SK-MEL-5 (cell line): ENCODE data around the gene MED14. TPM values are rescaled to one million over a fixed set of nuclear protein-coding genes. Genes with fewer than 3 reads are reported as not detected.

Source experiments
- DNase-seq: peaks from one replicate; pipeline ENCODE4 v3.0.0-alpha.2; 2016; ENCODE audit warnings: low read depth, low spot score
- in situ Hi-C: cut with HindIII; loops from 2 replicates; pipeline ENCODE4 v1.10.0; 2016; ENCODE audit warnings: low sequenced_read_pairs, high pct_unique_total_duplicates, low pct_unique_long_range_greater_than_20kb
- total RNA-seq: library from RNA; depleted of rRNA; stranded (reverse); fragments of >200 nt; shearing (Covaris generic); gene quantifications from 2 replicates; pipeline ENCODE4 v1.2.3, GENCODE V29; 2014; rRNA removed

MED14 gene
- total RNA-seq, 1 experiment from 2014 or later: 17.8 TPM

- in situ Hi-C loops: no loop called here
- DNase-seq: no peak
These were observed 97.7 kb downstream of the MED14 start for GRCh38 chrX:40637687-40638086.

GRCh38 chrX:40632199-40632598 lies 103.1 kb downstream of the MED14 start:
- no peak for DNase-seq
- in situ Hi-C loops: no loop called here

GRCh38 chrX:40628506-40628905 lies 106.8 kb downstream of the MED14 start:
- no peak for DNase-seq
- in situ Hi-C loops: no loop called here

- in situ Hi-C loops: no loop called here
- no peak for DNase-seq
These were observed 110.0 kb downstream of the MED14 start for GRCh38 chrX:40625294-40625693.

- DNase-seq: no peak
- in situ Hi-C loops: no loop called here
These were observed 111.7 kb downstream of the MED14 start for GRCh38 chrX:40623665-40624064.

- in situ Hi-C loops: no loop called here
- DNase-seq: no peak
These were observed 112.2 kb downstream of the MED14 start, which contains the start of gene MPC1L for GRCh38 chrX:40623139-40623536. TSS of gene MPC1L (plus strand) at chrX:40623428. CDS start at chrX:40623566, 138 bp downstream.

GRCh38 chrX:40622479-40623138 lies 112.7 kb downstream of the MED14 start:
- DNase-seq: no peak
- in situ Hi-C loops: no loop called here

GRCh38 chrX:40617566-40617965 lies 117.8 kb downstream of the MED14 start:
- DNase-seq: no peak
- in situ Hi-C loops: no loop called here

GRCh38 chrX:40615976-40616375 lies 119.4 kb downstream of the MED14 start:
- in situ Hi-C loops: no loop called here
- DNase-seq: no peak

- in situ Hi-C loops: no loop called here
- DNase-seq: no peak
These were observed 122.8 kb downstream of the MED14 start for GRCh38 chrX:40612511-40612910.

- in situ Hi-C loops: no loop called here
- no peak for DNase-seq
These were observed 128.0 kb downstream of the MED14 start for GRCh38 chrX:40607381-40607780.

GRCh38 chrX:40603446-40603845 lies 131.9 kb downstream of the MED14 start:
- no peak for DNase-seq
- in situ Hi-C loops: no loop called here

Other genes starting within 250 kb of the MED14 start
- gene ATP6AP2, start 154.6 kb downstream of the MED14 start, total RNA-seq: 115 and 117 TPM in 2 replicates
- gene MPC1L, start 112.1 kb downstream of the MED14 start, total RNA-seq: not detected in 2 replicates
- gene CXorf38, start 88.0 kb downstream of the MED14 start, total RNA-seq: 9.2 and 10.9 TPM in 2 replicates